ENCODE data around the gene RTRAF. TPM values are rescaled to one million over a fixed set of nuclear protein-coding genes. Genes with fewer than 3 reads are reported as not detected.

RTRAF gene
- total RNA-seq, 1 experiment from 2014 or later = 282 TPM

DNA sequence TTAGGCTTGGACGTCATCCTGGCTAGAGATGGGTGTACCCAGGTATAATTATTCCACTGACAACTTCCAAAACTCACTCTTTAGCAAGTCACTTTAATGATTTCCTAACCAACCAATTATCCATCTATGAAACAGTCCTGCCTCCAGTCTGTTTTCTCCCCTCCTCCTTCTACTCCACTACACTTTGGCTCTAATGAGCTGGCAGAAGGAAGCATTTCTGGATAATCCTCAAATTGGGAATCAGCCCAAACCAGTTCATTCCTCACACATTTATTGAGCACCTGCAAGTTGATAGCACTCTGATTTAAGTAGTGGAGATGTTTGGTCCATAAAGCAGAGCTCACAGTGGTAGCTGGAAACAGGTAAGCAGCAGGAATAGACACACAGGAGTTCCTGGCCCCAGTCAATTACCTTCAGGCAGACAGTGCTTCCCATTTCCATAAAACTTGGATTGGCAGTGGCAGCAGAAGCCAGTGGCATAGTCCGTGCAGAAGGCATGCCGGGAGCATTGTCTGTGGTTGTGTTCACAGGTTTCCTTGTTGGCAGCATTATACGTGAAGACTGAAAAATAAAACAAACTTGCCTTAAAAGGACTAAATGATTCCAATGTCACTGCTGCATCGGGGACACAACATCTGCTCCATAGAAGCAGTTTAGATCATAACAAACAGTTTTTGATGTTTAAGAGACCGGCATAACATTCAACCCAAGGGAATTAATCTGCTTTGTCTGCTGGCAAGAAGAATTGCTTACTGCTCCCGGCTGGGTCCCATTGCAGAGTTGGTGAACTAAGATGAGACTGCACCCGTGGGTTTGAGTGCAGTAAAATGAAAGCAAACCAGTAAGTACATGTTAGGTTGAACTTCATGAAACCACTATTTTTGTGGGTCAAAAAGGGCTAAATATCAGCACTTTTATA, 53.3 kb downstream of the RTRAF start:
- ChIA-PET POLR2A (no interaction called here), CTCF (interaction anchor here (0.7 to 6.4 kb wide), 6 partner anchors 10 to 1264 kb away, joined by 3 to 55 read pairs (median 4); partner anchors contain the start of gene NID2)
- no peak for ATAC-seq
- no peaks in the 10 kb centered on the region for H3K36me3 Mint-ChIP-seq
- H3K27me3 Mint-ChIP-seq (ENCODE audit: low read depth) = no peaks in the 10 kb centered on the region; the same call in 1 of the 2 replicates
- H3K4me1 Mint-ChIP-seq = peaks cover 3% of the 10 kb centered on the region
- no peaks in the 10 kb centered on the region for H3K9me3 Mint-ChIP-seq
- H3K27ac Mint-ChIP-seq = no peak overlapping the region
- DNase-seq (ENCODE audit: low spot score) = no peak
- no peak overlapping the region for H3K4me3 Mint-ChIP-seq
- TF ChIP-seq, protein P1, sequence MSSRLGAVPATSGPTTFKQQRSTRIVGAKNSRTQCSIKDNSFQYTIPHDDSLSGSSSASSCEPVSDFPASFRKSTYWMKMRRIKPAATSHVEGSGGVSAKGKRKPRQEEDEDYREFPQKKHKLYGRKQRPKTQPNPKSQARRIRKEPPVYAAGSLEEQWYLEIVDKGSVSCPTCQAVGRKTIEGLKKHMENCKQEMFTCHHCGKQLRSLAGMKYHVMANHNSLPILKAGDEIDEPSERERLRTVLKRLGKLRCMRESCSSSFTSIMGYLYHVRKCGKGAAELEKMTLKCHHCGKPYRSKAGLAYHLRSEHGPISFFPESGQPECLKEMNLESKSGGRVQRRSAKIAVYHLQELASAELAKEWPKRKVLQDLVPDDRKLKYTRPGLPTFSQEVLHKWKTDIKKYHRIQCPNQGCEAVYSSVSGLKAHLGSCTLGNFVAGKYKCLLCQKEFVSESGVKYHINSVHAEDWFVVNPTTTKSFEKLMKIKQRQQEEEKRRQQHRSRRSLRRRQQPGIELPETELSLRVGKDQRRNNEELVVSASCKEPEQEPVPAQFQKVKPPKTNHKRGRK (CRISPR knock-in tag; IDR thresholded peaks at IDR 0.05; ENCODE audit: borderline replicate concordance) = no peak
- TF ChIP-seq ZNF138 (CRISPR knock-in tag; conservative IDR thresholded peaks at IDR 0.05) (no peak), GTF2I (CRISPR knock-in tag; conservative IDR thresholded peaks at IDR 0.05) (no peak), FOXK1 (CRISPR knock-in tag; IDR thresholded peaks at IDR 0.05) (no peak), ZNF396 (CRISPR knock-in tag; IDR thresholded peaks at IDR 0.05; ENCODE audit: borderline replicate concordance) (no peak), CREM (CRISPR knock-in tag; IDR thresholded peaks at IDR 0.05) (no peak)
- TF ChIP-seq, protein P2, sequence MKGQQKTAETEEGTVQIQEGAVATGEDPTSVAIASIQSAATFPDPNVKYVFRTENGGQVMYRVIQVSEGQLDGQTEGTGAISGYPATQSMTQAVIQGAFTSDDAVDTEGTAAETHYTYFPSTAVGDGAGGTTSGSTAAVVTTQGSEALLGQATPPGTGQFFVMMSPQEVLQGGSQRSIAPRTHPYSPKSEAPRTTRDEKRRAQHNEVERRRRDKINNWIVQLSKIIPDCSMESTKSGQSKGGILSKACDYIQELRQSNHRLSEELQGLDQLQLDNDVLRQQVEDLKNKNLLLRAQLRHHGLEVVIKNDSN (CRISPR knock-in tag; IDR thresholded peaks at IDR 0.05) = no peak
- TF ChIP-seq, protein P3, sequence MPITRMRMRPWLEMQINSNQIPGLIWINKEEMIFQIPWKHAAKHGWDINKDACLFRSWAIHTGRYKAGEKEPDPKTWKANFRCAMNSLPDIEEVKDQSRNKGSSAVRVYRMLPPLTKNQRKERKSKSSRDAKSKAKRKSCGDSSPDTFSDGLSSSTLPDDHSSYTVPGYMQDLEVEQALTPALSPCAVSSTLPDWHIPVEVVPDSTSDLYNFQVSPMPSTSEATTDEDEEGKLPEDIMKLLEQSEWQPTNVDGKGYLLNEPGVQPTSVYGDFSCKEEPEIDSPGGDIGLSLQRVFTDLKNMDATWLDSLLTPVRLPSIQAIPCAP (CRISPR knock-in tag; IDR thresholded peaks at IDR 0.05) = no peak
- TF ChIP-seq, protein P4, sequence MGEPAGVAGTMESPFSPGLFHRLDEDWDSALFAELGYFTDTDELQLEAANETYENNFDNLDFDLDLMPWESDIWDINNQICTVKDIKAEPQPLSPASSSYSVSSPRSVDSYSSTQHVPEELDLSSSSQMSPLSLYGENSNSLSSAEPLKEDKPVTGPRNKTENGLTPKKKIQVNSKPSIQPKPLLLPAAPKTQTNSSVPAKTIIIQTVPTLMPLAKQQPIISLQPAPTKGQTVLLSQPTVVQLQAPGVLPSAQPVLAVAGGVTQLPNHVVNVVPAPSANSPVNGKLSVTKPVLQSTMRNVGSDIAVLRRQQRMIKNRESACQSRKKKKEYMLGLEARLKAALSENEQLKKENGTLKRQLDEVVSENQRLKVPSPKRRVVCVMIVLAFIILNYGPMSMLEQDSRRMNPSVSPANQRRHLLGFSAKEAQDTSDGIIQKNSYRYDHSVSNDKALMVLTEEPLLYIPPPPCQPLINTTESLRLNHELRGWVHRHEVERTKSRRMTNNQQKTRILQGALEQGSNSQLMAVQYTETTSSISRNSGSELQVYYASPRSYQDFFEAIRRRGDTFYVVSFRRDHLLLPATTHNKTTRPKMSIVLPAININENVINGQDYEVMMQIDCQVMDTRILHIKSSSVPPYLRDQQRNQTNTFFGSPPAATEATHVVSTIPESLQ (CRISPR knock-in tag; IDR thresholded peaks at IDR 0.05) = no peak

DNA sequence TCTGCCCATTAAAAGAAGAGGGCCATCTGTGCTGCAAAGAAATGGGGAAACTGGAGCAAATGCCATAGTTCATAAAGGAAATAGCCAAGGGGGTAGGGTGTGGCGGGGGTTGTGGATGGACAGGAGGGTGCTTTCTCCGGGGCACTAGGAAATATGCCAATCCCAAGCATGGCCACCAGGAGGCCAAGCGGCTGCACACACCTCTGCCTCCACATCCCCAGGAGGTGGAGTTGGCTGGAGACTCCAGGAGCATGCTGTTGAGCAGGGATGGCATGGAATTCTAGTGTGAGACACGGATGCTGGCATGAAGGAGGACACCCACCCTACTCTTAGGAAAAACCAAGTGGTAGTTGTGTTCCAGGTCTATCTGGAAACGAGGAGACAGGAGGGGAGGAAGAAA, 54.3 kb downstream of the RTRAF start:
- Mint-ChIP-seq H3K4me1 (peaks cover 6% of the 10 kb centered on the region), H3K4me3 (no peak overlapping the region), H3K9me3 (no peaks in the 10 kb centered on the region), H3K27me3 (ENCODE audit: low read depth) (no peaks in the 10 kb centered on the region; the same call in 1 of the 2 replicates), H3K36me3 (no peaks in the 10 kb centered on the region), H3K27ac (no peak overlapping the region)
- no peak for TF ChIP-seq ETV6 (CRISPR knock-in tag; IDR thresholded peaks at IDR 0.05)
- TF ChIP-seq, protein P5, sequence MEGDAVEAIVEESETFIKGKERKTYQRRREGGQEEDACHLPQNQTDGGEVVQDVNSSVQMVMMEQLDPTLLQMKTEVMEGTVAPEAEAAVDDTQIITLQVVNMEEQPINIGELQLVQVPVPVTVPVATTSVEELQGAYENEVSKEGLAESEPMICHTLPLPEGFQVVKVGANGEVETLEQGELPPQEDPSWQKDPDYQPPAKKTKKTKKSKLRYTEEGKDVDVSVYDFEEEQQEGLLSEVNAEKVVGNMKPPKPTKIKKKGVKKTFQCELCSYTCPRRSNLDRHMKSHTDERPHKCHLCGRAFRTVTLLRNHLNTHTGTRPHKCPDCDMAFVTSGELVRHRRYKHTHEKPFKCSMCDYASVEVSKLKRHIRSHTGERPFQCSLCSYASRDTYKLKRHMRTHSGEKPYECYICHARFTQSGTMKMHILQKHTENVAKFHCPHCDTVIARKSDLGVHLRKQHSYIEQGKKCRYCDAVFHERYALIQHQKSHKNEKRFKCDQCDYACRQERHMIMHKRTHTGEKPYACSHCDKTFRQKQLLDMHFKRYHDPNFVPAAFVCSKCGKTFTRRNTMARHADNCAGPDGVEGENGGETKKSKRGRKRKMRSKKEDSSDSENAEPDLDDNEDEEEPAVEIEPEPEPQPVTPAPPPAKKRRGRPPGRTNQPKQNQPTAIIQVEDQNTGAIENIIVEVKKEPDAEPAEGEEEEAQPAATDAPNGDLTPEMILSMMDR (IDR thresholded peaks at IDR 0.05) = peak; percentile 75
- DNase-seq (ENCODE audit: low spot score) (peak; percentile 73), ATAC-seq (peak; percentile 97)
- ChIA-PET CTCF (interaction anchor here (0.7 to 6.4 kb wide), 14 partner anchors 10 to 1263 kb away, joined by 3 to 55 read pairs (median 3); partner anchors contain the start of genes NID2 and PTGDR), POLR2A (interaction anchor here (0.6 kb wide), 1 partner anchor 229 kb away, joined by 4 read pairs; no protein-coding TSS in a partner anchor)

DNA sequence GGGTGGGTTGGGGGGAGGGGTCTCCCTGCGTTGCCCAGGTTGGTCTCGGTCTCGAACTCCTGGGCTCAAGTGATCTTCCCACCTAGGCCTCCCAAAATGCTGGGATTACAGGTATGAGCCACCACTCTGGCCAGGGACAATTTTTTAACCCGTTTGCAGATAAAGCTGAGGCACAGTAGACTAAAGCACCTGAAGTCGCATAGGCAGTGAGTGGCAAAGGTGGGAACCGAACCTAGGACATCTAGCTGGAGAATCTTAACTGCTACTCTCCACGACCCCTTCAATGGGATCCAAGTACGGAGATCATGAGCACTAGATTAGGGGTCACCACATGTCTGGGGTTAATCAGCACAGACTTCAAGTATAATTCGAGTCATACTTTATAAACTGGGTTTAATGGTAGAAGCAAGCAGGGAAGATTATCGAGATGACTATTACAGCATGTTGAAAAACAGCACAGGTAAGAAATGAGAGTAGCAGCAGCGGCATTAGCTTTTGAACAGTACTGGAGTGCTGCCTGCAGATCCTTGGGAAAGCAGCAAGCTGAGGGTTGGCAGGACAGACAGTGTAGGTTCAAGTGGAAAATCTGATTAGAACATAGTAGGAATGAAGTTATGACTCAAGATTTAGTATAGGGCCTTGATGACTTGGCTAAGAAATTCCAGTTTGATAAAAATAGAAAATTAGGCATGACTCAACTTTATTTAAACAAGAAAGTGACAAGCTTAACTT, 55.6 kb downstream of the RTRAF start:
- Mint-ChIP-seq H3K4me3 (no peak overlapping the region), H3K27me3 (ENCODE audit: low read depth) (no peaks in the 10 kb centered on the region), H3K4me1 (peaks cover 13% of the 10 kb centered on the region), H3K27ac (no peak overlapping the region), H3K9me3 (no peaks in the 10 kb centered on the region), H3K36me3 (no peaks in the 10 kb centered on the region)
- ATAC-seq = no peak
- no peak for DNase-seq (ENCODE audit: low spot score)
- ChIA-PET POLR2A (no interaction called here), CTCF (interaction anchor here (1.1 to 6.4 kb wide), 4 partner anchors 19 to 86 kb away, joined by 3 to 55 read pairs (median 15); partner anchors contain the start of gene NID2)
- TF ChIP-seq ZNF219 (CRISPR knock-in tag; IDR thresholded peaks at IDR 0.05; ENCODE audit: borderline replicate concordance) = no peak
- TF ChIP-seq, protein P6, sequence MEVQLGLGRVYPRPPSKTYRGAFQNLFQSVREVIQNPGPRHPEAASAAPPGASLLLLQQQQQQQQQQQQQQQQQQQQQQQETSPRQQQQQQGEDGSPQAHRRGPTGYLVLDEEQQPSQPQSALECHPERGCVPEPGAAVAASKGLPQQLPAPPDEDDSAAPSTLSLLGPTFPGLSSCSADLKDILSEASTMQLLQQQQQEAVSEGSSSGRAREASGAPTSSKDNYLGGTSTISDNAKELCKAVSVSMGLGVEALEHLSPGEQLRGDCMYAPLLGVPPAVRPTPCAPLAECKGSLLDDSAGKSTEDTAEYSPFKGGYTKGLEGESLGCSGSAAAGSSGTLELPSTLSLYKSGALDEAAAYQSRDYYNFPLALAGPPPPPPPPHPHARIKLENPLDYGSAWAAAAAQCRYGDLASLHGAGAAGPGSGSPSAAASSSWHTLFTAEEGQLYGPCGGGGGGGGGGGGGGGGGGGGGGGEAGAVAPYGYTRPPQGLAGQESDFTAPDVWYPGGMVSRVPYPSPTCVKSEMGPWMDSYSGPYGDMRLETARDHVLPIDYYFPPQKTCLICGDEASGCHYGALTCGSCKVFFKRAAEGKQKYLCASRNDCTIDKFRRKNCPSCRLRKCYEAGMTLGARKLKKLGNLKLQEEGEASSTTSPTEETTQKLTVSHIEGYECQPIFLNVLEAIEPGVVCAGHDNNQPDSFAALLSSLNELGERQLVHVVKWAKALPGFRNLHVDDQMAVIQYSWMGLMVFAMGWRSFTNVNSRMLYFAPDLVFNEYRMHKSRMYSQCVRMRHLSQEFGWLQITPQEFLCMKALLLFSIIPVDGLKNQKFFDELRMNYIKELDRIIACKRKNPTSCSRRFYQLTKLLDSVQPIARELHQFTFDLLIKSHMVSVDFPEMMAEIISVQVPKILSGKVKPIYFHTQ (CRISPR knock-in tag; IDR thresholded peaks at IDR 0.05) = no peak
- no peak for TF ChIP-seq NFATC4 (CRISPR knock-in tag; IDR thresholded peaks at IDR 0.05)
- no peak for TF ChIP-seq SOX15 (CRISPR knock-in tag; IDR thresholded peaks at IDR 0.05)
- TF ChIP-seq, protein P7, sequence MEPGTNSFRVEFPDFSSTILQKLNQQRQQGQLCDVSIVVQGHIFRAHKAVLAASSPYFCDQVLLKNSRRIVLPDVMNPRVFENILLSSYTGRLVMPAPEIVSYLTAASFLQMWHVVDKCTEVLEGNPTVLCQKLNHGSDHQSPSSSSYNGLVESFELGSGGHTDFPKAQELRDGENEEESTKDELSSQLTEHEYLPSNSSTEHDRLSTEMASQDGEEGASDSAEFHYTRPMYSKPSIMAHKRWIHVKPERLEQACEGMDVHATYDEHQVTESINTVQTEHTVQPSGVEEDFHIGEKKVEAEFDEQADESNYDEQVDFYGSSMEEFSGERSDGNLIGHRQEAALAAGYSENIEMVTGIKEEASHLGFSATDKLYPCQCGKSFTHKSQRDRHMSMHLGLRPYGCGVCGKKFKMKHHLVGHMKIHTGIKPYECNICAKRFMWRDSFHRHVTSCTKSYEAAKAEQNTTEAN (CRISPR knock-in tag; IDR thresholded peaks at IDR 0.05) = no peak
- TF ChIP-seq MXD4 (CRISPR knock-in tag; IDR thresholded peaks at IDR 0.05; ENCODE audit: borderline replicate concordance) = no peak
- TF ChIP-seq NR1H2 (CRISPR knock-in tag; IDR thresholded peaks at IDR 0.05) = no peak

Measured in WTC11 (cell line).